Kidney capillary endothelial cell (primary cell): ENCODE measurements around the gene GPN1.
"Not testable (repeated sequence)": the region's sequence is repeated elsewhere in the genome, so short reads cannot be mapped to it uniquely, and the experiment has no call there.

Experiments
- DNase-seq: peaks from one replicate; pipeline ENCODE4 v3.0.0-alpha.2; 2018; ENCODE audit warnings: low spot score

Gene GPN1

DNA sequence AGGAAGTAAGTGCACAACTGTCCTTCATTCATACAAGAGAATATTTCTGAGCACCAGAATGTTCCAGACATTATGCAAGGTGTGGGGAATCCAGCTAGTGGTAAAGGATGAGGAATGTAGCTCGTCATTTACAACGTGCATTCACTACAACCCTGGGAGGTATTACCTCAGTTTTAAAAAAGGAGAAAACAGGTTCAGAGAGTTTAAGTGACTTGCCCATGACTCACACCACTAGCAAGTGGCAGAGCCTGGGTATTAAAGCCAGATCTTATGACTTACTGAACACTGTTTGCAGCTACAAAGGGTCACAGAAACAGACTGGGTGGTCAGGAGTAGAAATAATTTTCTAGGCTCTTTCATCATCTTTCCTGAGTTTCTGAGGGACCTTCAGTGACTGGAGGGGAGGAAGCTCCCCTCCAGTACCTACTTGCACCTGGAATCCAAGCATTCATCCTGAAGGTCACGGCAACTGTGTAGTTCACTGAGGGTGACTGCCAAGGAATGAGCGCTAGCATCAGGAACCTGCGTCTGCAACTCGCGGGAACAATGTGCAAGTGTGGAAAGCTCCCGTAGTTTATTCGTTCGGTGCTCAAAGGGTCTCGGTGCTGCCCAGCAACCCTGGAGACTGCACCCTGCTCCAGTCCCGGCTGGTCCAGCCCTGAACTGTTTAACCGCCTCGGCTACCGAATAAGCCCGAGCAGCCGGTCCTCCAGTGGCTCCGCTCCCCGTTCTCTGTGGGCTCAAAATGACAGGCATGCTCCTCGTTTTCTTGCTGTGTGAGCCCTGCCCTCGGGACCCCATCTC lies 685 bp upstream of the GPN1 start:
- peak; percentile 54 for DNase-seq

DNA sequence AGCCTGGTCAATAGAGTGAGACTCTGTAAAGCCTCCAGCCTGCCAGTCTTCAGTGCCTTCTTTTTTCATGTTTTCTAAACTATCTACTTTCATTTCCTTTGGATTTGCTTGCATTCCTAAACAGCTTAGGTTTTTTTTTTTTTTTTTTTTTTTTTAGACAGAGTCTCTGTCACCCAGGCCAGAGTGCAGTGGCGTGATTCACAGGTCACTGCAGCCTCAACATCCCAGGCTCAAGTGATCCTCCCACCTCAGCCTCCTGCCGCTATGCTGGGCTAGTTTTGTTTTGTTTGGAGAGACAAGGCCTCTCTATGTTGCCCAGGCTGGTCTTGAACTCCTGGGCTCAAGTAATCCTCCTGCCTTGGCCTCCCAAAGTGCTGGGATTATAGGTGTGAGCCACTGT lies 1.4 kb downstream of the GPN1 start:
- not testable (repeated sequence) for DNase-seq

DNA sequence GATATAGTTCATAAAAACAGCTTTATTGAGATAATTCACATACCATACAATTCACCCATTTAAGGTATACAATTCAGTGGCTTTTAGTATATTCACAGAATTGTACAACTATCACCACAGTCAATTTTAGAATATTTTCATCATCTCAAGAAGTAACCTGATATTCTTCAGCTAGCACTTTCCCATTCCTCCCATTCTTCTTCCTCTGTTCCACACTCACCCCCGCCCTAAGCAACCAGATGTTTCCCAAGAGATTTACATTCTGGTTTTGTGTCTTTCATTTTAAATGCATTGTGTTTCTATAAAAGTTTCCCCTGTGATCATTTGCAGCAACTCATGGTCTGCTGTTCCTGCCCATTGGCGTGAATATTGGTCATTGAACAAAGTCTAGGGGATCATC lies 5.4 kb downstream of the GPN1 start:
- no peak for DNase-seq

DNA sequence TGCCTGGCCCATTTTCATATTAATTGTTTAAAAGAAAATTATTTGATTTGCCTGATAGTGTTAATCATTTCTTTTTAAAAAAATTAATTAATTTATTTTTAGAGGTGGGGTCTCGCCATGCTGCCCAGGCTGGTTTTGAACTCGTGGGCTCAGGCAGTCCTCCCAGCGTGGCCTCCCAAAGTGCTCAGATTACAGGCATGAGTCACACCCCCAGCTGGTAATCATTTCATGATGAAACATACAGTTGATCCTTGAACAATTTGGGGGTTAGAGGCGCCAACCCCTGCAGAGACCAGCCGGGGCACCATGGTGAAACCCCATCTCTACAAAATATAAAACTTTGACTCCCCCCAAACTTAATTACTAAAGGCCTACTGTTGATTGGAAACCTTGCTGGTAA lies 7.9 kb downstream of the GPN1 start:
- DNase-seq, result no peak

DNA sequence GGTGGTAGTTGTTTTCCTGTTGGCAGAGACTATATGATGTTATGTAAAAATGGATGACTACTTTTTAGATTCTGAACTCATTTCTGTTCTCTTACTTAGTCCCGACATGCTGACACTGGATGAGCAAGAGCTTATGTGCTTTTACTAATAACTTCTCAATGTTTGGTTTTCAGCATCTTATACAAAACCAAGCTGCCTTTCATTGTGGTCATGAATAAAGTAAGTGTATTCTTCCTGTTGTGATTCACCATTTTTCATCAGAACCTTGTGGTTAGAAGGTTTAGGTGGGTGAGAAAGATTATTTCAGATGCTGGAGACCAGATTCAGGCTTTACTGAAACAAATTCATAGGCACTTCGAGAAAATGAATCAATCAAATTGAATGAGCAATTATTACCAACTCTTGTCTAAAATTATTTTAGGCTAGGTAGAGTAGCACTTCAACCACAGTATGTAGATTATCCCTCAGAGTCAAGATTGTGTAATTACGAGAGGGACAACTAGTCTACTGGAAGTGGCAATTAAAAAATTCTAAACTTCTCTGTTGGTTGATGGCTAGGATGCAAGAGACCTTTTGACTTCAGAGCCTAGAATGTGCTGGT lies 9.3 kb downstream of the GPN1 start:
- DNase-seq, result no peak

DNA sequence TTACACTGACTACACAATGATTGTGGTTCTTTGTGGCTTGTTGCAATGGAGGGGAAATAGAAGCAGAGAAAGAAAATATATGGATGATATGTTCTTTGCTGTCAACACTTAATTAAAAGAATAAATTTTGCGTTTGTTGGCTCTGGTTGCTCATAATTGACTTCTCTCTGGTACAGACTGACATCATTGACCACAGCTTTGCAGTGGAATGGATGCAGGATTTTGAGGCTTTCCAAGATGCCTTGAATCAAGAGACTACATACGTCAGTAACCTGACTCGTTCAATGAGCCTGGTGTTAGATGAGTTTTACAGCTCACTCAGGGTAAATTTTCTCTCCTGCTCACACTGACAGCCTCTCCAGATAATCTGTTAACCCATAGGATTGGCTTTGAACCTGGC lies 9.9 kb downstream of the GPN1 start:
- no peak for DNase-seq

DNA sequence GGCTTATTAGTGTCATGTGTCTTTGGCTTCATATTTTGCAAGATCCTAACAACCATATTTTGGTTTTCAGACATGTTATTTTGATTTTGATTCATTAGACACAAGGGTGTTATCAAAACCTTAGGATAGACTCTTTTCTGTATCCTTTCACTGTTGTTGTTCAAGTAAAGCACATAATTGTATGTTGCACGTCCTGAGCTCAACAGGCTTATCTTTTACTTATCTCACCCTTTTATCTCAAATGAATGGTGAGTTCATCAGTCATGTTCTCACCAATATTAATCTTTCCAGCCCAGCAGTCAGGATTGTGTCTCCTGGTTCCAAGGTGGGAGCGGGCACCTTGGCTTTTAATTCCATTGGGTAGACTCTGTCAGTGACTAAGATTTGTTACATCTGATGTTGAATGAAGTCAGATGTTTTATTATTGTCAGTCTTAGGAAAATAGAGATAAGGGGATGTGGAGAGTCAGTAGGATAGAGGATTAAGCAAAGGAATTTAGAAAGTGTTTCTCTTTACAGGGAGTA lies 11.9 kb downstream of the GPN1 start:
- no peak for DNase-seq

DNA sequence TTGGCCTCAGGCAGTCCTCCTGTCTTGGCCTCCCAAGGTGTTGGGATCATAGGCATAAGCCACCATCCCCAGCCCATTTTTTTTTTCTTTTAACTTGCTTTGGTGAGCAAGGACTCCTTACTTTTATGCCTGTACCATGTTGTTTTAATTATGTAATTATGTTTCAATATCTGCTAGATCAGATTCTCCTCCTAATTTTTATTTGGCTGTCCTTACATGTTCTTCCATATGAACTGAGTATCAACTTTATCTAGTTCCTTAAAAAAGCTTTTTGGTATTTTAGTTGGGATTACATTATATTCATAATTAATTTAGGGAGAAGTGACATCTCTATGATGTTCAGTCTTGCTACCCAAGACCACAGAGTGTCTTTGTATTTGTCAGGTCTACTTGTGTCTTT lies 16.3 kb downstream of the GPN1 start:
- no peak for DNase-seq

DNA sequence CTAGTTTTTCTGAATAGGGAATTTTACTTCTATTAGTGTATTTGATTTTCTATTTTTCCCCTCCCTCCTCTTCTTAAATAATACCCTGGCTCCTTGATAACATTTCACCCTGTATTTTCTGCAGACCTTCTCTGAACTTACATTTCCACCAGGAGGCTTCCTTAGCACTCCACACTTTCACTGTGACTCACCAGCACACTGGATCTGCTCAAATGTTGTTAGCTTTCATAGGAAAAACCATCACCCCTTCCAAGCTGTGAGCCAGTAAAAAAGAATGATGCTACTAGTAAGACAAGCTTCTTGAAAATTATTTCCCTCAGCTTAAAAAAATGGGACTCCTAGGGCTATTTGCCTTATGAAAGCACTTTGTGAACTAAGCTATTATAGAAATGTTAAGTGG lies 18.4 kb downstream of the GPN1 start:
- DNase-seq, result no peak

DNA sequence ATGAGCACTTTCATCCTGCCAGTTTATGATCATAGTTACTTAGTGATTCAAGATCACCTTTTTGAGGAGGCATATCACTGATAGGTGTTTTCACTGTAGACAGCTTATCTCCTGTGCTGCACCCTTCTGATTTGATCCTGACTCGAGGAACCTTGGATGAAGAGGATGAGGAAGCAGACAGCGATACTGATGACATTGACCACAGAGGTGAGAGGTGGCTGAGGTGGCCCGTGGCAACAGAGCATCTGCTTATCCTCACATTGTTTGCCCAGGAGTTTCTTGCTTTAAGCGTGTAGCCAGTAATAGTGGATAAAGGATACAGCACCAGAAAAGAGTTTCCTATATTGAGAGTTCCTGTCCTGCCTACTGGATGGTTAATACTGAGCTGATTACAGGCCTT lies 18.9 kb downstream of the GPN1 start:
- no peak for DNase-seq

DNA sequence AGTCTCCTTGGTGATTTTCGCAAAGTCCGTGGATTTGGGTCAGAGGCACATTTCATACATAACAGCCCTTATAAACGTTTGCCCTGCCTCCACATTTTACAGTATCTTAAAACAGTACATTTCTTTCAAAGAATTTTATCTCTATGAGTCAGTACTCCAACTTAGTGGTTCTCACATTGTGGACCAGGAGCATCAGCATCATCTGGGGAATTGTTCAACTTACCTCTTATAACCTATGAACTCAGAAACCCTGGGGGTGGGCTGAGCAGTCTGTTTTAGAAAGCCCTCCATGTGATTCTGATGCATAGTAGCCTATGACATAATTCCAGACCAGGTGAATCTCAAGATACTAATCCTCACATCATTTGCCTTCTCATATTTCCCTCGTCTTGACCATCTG lies 22.2 kb downstream of the GPN1 start:
- no peak for DNase-seq

DNA sequence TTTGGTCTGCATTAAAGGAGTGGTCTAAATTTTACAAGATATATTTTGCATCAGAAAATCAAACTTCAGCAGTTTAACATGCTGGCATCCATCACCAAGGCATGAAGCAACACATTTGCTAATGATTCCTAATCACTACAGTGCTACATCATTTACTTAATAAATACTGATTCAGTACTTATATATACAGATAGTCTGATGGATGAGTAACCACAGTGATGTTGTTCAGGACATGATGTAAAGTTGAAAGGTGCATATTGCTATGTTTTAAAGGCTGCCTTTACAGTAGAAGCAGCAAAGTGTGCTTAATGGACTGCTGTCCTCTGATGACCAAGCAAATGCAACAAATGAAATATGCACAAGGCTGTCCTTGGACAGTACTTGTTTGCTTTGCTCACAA lies 23.5 kb downstream of the GPN1 start:
- DNase-seq, result no peak

DNA sequence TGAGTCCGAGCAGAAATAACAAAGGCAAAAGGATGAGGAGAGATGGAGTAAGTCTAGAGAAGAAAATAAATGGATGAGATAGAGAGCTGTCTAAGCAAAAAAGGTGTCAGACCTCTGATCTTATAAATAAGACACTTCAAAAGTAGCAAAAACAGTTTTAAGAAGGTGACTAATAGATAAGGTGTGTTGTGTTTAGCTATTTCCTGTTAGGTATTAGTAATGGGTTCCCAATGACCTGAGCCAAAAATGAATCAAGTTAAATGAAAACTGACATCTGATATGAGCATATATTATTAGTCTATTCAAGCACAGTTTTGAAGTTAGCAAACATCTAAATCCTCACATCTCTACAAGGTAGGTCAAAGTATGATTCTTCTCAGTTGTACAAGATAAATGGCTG lies 23.9 kb downstream of the GPN1 start:
- DNase-seq, result no peak

DNA sequence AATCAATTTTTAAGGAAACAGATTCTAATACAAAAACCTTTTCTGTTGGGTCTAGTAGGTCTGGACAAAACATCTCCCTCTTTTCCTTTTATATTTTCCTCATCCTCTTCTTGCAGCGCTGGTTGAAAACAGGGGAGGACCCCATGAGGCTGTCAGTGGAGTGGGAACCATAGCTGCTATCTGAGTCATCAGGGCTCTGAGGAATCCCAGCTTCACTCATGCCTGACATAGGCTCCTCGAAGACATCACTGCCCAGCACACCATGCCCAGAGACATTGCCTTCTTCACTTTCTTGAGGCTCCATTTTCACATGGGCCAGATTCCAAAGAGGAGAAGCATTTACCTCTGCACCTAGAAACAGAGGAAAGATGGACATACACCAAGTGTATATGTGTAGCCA lies 24.5 kb downstream of the GPN1 start:
- DNase-seq, result no peak

DNA sequence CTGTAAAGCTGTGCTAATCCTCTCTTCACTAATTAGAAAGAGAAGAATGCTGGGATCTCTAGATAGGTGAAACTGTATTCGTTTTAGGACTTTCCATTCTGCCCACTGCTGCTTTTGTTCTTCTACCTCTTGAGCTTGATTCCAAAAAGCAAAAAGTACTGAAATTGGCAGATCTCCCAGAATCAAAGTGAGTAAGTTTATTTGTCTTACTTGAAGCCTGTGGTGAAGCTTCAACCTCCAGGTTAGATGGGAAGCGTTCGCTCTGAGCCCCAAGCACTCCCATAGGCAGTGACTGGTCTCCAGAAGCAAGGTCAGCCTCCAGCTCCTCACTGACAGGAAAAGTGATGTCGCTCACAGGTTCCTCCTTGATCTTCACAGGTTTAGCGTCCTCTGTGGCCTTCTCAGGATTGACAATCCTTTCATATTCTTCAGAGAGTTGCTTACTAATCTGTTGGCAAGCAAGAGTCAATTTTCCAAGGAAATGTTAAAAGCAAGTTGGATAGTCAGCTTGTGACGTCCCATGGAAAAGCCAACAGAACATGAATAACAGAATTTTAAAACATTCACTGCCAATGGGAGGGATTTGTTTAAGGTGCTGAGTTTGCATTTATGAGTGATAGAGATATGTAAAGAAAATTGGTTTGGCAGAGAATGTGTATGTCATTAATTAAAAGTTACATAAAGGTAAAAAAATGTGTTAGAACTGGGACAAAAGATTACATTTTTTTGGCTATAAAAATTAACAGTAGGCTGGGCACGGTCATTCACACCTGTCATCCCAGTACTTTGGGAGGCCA lies 26.5 kb downstream of the GPN1 start:
- no peak for DNase-seq

DNA sequence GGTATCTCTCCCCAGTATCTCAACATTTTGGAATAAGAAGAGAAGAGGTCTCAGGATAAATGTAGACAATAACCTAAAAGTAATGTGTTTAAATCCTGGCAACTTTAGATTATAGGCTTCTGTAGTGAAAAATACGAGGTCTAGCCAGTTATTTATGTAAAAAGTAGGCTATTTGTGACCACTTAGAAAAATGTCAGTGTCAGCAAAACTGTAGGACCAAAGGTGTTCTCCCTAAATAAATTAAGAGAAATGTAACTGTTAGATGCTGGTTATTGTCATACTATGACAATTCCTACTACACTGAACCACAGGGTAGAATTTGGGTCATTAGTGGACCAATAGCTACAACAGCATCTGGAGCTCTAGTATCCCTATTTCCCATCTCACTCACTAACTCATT lies 32.5 kb downstream of the GPN1 start:
- DNase-seq, result no peak

DNA sequence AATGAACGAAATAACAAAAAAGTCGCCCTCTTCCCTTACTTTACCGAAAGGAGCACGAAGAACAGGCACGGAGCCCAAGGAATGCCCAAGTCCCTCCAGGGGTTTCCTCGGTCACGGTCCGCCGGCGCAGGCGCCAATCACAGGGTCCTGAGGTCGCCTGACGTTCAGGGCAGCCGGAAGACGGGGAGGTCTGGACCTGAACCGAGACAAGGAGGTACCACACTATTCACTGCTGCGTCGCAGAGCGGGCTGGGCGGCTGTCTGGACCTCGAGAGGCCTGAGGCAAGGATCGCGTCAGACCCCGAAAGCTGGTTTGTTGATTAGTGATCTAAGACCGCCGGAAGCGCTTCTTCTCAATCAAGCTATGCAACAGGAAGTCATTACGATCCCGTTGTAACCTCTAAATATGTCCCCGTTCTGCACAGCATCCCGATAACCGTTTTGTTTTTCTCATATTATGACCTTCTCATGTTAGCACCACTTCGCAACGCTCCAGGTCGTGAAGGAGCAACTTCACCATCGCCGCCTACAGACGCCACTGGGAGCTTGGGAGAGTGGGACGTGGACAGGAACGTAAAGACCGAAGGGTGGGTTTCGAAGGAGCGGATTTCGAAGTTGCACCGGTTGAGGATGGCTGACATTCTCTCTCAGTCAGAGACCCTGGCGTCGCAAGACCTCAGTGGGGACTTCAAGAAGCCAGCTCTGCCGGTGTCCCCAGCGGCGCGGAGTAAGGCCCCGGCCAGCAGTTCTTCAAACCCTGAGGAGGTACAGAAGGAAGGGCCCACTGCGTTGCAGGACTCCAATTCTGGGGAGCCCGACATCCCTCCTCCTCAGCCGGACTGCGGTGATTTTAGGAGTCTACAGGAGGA lies 34.7 kb downstream of the GPN1 start, which contains the start of the genes SLC4A1AP and SUPT7L:
Gene SLC4A1AP, plus strand, starts transcription at position 605 of the 869 bp plus-strand sequence. Its CDS starts 26 bp downstream, at position 631.
Gene SUPT7L, minus strand, starts transcription at position 330 of the 869 bp plus-strand sequence. CDS start 1,422 bp downstream, outside the sequence.
- peak; percentile 83 for DNase-seq

DNA sequence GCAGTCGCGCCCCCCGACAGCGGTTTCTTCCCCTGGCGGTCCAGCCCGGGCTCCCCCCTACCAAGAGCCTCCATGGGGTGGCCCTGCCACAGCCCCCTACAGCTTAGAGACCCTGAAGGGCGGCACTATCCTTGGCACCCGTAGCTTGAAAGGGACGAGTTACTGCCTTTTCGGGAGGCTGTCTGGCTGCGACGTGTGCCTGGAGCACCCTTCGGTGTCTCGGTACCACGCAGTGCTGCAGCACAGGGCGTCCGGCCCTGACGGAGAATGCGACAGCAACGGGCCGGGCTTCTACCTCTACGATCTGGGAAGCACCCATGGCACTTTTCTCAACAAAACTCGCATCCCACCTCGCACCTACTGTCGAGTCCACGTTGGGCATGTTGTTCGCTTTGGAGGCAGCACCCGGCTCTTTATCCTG lies 35.3 kb downstream of the GPN1 start:
- DNase-seq, result peak; percentile 16

DNA sequence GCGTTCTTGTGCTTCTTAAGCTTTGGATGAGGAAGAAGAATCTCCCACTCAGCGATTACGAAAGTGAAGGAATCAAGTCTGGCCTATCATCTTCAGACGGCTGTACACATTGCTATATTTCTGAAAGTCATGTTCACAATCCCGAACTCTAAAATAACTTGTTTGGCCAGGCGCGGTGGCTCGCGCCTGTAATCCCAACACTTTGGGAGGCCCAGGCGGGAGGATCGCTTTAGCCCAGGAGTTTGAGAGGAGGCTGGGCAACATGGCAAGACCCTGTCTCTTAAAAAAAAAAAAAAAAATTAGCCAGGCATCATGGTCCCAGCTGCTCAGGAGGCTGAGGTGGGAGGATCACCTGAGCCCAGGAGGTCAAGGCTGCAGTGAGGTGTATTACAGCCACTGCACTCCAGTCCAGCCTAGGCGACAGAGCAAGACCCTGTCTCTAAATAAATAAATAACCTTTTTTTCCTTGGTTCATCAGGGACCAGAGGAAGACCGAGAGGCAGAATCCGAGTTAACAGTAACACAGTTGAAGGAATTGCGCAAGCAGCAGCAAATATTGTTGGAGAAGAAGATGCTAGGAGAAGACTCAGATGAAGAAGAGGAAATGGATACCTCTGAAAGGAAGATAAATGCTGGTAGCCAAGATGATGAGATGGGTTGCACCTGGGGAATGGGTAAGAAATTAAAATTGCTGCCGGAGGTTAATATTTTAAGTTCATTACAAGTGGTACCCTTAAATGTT lies 35.9 kb downstream of the GPN1 start:
- DNase-seq, result no peak

DNA sequence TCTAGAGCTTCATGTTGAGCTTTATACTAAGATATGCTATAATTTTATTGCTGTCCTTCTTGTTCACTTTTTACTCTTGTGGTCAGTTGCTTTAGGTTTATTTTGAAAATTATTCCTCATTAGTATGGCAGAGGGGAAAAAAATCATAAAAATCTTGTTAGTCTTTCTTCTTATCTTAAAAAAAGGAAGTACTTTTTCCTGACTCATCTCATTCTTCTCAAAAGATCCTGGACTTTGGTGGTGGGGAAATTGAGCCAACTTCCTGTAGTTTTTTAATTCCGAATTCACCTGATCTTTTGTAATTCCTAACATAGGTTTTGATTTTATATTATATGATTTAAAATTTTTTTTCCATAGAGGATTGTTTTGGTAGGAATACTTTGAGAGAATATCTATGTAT lies 38.6 kb downstream of the GPN1 start:
- DNase-seq, result peak; percentile 23

DNA sequence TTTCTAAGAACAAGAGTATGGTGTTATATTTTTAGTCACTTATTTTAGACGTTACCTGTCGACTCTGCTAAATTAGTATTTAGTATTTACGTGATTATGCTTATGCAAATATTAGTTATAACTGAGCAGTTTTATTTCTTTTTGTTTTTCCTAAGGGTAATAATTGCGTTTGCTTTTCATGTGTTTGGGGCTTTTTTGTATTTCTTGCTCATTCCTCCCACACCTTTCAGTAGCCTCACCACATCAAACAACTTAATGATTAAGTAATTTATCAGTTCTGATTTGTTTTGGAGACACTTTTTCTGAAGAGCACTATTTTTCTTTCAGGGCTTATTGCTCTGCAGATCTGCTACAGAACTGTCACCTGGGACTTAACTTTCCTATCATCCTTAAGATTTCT lies 42.4 kb downstream of the GPN1 start:
- no peak for DNase-seq
